Erythroblast (primary cell): ENCODE results near the gene FAM170B.
A peak's percentile ranks its signal among the peaks of the same experiment; 100 is the strongest.

Experiments
- DNase-seq, 2 experiments: peaks; one replicate each; lab custom pipeline; 2025; lab: John Stamatoyannopoulos, UW
- GATA1 ChIP-seq: IDR thresholded peaks from 2 replicates; pipeline ENCODE4 v1.6.1; 2011; ENCODE audit warnings: low read depth, mild to moderate bottlenecking, control low read depth, low read length, moderate library complexity
- POLR2A ChIP-seq: IDR thresholded peaks from 2 replicates; pipeline ENCODE4 v1.6.1; 2011; ENCODE audit warnings: mild to moderate bottlenecking, low read length

FAM170B gene

DNA sequence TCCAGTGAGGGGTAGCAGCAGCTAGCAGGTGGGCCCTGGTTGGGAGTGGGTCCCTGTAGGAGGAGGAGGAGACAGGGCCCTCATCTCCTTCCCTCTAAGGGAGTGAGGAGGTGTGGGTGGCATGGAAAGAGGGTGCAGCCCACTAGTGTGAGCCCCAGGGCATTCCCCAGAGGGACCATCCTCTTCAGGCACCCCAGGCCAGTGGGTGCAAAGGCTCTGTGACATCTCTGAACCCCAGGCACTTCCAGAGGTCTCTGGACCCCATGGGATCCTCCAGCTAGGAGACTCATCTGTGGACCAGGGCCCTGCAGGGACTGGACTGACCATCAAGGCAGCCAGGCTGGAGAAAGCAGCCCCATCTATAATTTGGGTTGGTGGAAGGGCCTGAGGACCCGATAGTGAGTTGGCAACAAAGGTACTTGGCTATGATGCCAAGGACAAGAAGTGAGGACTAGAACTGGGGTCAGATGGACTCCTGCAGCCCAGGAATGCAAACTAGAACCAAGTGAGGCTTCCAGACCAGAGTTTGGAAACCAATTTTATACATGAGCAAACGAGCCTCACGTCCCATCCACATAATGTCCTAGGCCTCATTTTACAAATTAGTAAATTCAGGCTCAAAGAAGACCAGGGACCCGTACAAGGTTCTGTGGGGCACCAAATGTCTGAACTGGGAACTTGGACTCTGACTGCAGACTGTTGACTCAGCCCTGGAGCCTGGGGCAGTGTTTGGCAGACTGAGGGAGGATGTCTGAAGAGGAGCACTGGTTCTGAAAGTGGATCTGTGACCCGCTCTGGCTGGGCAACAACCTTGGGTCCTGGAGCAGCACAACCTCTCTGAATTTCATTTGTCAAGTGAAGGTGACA is 17.1 kb downstream of the FAM170B start:
- TF ChIP-seq POLR2A (no peak), GATA1 (no peak)
- no peak for DNase-seq

DNA sequence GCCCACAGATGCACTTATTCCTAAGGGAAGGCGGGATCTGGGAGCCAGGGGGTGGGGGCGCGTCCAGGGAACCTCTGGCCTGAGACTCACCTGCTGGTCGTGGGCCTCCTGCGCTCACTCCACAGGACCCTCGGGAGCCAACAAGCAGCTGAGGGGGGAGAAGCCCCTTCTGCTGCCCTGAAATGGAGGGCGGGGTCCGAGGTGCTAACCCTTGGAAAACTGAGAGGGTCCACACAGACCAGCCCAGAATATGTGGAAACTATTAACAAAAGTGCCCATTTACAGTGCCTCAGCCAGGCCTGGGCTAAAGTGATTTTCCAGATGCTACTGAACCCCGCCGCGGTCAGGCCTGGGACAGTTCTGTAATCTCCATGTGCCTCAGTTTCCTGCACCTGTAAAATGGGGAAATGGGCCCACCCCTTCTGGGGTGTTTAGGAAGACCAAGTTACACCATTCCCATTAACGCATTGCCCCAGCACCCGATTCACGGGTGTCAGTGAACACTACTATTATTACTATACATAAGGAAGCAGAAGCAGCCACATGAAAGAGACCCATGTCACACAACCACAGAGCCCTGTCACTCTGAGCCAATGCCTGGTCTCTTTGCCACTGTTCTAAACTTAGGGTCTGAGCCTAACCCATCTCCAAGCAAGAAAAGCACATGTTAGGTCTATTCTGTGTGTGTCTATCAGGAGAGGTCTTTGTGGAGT is 17.9 kb downstream of the FAM170B start:
- DNase-seq = no peak
- no peak for TF ChIP-seq POLR2A

DNA sequence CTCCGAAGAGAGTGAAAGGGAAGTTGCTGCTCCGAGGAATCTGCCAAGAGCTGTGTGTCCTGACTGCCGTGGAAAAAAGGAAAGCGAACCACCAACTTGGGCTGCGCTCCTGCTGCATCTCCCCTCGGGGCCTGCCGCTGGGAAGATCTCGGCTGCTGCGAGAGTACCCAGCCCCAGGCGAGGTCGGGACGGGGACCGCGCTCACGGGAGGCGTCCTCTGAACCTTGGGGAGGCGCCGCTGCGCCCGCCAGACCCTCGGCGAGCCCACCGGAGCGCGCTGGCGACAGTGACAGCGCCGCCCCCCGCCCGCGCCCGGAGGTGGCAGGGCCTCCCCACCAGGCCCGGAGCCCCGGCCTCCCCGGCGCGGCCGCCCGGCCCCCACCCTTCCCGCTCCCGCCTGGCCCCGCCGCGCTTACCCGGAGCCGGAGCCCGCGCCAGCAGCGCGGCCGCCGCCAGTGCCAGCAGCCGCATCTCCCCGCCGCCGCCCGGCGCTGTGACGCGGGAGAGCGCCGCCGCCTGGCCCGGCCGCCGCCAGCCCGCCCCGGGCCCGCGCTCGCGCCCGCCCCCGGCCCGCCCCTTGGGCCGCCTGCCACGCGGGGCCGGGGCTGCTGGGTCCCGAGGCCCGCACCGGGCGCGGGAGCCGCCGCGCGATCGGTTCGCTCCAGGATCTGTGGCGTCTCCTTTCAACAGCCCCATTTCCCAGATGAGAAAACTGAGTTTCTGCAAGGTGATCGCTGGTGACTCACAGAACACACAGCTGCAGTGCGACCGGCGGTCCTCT is 18.6 kb downstream of the FAM170B start, which contains the start of gene VSTM4:
VSTM4 (minus strand) TSS at position 508 of the 781 bp plus-strand sequence; CDS start at position 471, 37 bp downstream.
- TF ChIP-seq POLR2A = no peak
- no peak for TF ChIP-seq GATA1
- DNase-seq = peak in 1 of 2 experiments; percentile 2

DNA sequence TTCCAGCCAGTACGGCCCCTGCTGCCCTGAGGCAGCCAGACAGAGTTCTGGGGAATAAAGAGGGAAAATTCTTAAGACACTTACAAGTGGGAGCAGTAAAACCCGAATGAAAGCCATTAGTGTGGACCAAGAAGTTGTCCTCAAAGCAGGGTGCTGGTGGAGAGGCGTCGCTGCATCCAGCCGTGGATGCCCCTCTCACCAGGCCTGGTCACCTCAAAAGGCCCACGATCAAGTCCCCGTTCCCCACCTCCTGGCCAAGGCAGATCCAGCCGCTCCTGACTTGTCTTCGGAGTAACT is 19.2 kb downstream of the FAM170B start:
- DNase-seq = no peak
- no peak for TF ChIP-seq POLR2A
- TF ChIP-seq GATA1 = no peak

DNA sequence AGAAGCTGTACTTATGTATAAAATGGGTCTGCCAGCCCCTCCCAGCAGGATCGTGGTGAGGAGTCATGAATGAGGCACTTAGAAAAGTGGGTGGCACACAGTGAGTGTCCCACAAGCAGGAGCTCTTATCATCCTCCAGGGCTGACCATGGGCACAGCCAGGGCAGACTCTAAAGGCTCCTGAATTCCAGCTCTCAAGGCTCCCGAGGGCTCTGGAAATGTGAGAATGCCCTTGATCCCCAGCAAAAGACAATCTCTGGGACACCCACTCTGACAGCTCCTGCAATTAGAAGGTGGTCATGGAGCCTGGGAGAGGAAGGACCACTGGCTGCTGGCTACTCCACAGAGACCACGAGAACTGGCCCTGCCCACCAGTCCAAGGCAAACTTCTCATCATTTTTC is 20.1 kb downstream of the FAM170B start:
- no peak for DNase-seq

DNA sequence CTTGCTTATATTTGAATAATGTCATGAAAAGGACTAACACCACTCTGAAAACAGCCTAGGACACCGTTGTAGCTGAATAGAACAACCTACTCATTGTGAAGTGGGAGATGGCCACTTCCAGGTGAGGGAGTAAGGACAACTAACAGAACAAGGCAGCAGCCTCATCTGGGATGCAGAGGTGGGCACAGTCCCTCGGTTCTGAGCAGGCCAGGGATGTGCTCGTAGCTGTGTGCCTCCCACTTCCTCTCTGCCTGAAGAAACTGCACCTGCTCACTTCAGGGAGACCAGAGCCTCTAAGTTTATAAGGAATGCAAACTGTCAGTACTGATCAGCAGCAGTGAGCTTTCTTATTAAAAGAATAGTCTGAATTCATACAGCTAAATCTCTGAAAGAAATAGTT is 21.0 kb downstream of the FAM170B start:
- TF ChIP-seq POLR2A (no peak), GATA1 (no peak)
- no peak for DNase-seq

More for the DNA sequence above, 20.1 kb downstream of the FAM170B start:
- TF ChIP-seq POLR2A = no peak
- no peak for TF ChIP-seq GATA1

DNA sequence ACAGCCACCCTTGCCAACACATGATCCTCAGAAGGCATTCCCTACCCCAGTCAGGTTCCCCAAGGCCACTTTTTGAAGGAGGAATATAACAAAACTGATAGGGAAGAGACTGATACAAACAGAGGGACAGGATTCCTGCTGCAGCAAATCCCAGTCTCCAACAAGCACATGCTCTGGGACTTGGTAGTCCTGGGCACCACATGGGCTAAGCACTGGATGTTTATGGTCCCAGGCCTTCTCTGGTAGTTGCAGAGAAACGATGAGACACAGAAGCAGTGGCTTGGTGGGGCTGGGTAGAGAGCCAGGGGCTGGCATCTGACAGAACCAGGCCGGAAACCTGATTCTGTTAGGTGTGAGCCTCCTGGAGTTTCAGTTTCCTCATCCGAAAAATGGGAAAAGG is 21.7 kb downstream of the FAM170B start:
- TF ChIP-seq POLR2A = no peak
- TF ChIP-seq GATA1 = no peak
- DNase-seq = no peak

DNA sequence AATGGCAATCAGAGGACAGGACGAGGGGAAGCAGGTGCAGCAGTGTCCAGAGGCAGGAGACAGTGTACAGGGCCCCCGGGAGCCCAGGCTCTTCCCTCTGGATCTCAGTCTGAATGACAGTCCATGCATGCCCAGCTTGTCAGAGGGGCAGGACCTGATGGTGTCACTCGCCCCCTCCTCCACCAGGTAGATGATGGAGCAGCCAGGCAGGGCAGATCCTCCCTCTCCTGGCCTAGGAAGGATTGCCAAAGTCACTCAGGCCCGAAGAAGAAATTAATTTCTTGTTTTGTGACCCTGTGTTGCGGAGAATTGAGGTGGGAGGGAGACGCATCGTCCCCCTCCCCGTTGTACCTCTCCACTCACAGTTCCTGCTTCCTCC is 22.5 kb downstream of the FAM170B start:
- DNase-seq = no peak
- TF ChIP-seq GATA1 (no peak), POLR2A (no peak)

DNA sequence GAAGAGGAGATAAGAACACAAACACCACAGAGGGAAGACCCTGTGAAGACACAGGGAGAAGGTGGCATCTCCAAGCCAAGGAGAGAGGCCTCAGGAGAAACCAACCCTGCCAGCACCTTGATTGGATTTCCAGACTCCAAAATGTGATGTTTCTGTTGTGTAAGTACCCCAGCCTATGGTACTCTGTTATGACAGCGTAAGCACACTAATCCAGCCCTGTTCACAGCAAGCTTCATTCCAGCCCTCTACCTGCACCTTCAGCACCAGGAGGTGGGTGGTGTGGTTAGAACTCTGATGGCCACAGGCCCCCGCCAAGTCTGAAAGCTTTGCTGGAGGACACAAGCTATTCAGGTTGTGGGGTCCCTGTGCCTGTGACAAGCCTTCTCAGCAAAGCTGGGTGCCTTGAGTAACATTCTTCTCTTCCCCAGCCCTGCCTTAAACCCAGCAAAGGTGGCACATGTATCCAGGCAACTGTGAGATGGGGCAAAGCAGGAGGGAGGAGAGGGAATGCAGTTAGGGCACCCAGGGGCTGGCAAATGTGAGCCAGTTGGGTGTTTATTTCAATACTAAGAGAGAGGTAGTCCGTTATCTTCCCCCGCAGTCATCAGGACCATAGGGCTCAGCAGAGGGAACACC is 23.0 kb downstream of the FAM170B start:
- no peak for TF ChIP-seq POLR2A
- no peak for TF ChIP-seq GATA1
- DNase-seq = no peak

DNA sequence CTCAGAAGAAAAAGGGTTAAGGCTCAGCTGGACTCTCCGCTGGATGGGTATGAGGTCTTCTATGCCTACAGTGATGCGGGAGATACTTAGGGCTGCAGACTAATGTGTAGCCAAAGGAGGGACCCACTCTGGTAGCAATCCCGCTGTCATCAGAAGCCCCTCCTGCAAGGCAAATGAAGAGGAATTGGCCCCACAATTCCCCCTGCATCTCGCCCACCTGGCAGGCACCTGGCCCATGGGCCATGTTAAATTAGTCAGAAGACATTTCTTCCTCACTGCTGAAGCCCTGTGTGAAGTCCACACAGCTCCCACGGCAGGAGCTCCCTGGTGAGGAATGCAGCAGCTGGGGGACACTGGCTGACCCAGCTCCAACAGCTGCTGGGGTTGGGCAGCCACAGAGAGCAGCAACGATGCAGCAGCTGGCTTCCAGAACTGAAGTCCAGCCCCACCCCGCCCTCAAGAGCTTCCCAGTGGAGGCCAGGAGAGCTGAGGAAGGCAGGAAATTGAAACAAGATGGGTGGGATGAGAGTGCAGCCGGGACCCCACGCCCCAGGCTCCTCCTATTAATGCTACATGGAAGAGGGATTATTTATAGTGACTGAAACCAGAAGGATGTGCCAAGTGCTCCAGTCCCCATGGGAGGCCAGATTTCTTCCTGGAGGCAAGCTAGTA is 24.0 kb downstream of the FAM170B start:
- TF ChIP-seq POLR2A (no peak), GATA1 (no peak)
- no peak for DNase-seq

DNA sequence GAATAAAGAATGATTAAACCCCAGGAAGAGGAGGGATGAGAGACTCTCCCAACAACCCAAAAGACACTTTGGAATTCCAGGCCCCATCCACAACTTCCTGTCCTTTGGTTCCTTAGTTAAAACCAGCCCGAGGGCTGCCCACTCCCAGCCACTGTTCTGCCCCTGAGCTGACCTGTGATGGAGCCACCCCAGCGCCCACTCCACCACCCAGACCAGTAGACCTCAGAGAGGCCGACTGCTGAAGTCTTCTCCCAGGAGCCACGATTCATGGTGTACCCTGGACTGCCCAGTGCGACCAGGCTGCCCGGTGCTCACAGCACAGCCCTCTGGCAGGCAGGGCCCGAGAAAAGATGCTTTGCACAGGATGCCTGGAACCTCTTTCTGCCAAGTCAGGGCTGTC is 25.2 kb downstream of the FAM170B start:
- no peak for DNase-seq
- TF ChIP-seq GATA1 (no peak), POLR2A (no peak)

DNA sequence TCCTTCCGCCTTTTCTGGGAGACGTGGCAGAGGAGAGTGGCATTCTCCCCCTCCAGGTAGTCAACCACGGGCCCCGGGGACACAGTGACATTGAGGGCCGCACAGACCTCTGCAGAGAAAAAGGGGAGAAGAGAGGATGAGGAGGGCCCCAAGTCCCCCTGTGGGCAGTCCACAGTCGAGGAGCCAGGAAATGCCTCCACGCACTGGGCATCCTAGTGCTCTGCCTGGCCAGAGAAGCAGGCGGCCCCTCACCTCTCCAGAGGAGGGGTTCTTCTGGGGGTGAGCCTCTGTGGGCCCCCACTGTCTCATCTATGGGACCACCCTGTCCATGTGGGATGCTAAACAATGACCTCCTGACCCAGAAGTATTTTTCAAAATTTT is 25.9 kb downstream of the FAM170B start:
- DNase-seq = no peak
- TF ChIP-seq GATA1 (no peak), POLR2A (no peak)
